ENCODE results near the gene LPAR1.

DNA sequence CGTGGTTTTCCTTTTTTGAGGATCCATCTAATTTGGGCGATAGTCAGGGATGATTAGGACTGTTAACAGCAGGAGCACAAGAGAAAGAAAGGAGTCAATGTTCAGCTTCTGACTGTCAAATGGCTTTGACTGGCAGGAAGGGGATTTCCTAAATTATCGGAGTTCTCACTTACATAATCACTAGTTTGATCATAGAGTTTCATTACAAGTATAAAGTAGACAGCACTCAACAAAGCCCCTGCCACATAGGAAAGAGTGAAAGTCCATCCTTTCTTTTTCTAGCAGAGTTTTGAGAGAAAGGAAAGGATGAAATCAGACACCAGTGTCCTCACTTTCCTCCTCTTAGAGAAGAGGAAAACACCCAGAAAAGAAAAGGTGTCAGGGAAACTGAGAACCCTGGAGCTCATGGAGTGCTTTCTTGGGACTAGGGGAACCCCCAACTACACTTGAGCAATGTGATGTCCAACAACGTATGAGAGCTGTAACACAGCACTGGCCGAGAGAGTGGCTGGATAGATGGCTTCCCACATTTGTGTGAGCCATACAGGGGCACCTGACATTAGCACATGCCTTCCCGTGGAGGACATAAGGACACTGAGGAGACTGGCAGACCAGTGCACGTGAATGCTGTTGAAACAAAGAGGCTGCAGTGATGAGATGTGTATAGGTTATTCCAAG is 26.0 kb upstream of the LPAR1 start:
- TF ChIP-seq, protein P1, sequence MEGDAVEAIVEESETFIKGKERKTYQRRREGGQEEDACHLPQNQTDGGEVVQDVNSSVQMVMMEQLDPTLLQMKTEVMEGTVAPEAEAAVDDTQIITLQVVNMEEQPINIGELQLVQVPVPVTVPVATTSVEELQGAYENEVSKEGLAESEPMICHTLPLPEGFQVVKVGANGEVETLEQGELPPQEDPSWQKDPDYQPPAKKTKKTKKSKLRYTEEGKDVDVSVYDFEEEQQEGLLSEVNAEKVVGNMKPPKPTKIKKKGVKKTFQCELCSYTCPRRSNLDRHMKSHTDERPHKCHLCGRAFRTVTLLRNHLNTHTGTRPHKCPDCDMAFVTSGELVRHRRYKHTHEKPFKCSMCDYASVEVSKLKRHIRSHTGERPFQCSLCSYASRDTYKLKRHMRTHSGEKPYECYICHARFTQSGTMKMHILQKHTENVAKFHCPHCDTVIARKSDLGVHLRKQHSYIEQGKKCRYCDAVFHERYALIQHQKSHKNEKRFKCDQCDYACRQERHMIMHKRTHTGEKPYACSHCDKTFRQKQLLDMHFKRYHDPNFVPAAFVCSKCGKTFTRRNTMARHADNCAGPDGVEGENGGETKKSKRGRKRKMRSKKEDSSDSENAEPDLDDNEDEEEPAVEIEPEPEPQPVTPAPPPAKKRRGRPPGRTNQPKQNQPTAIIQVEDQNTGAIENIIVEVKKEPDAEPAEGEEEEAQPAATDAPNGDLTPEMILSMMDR (IDR thresholded peaks at IDR 0.05; ENCODE audit: low read depth, low read length): no peak
- no peak for TF ChIP-seq EZH2phosphoT487 (IDR thresholded peaks at IDR 0.05; ENCODE audit: low read depth)
